IPS-18c (cell line): ENCODE results near the gene CA4.
"Not testable (repeated sequence)": the region's sequence is repeated elsewhere in the genome, so short reads cannot be mapped to it uniquely, and the experiment has no call there.

ENCODE experiments used
- H3K4me3 ChIP-seq: 2 replicates; pipeline ENCODE4 v1.7.0; 2013; ENCODE audit warnings: low read depth, mild to moderate bottlenecking, low read length, moderate library complexity; ENCODE audit not compliant: insufficient read depth
- H3K9me3 ChIP-seq: one replicate; pipeline ENCODE4 v1.6.1; 2013; ENCODE audit warnings: mild to moderate bottlenecking, low read length, moderate library complexity; ENCODE audit not compliant: control insufficient read depth, insufficient read depth

Gene CA4

GRCh38 chr17:60188759-60189158 lies 39.0 kb downstream of the CA4 start:
- Histone ChIP-seq H3K4me3 (no peak overlapping the region), H3K9me3 (no peaks in the 10 kb centered on the region)

- not testable (repeated sequence) for H3K9me3 ChIP-seq, H3K4me3 ChIP-seq
Measured at GRCh38 chr17:60190032-60190431, 40.3 kb downstream of the CA4 start.

GRCh38 chr17:60193032-60193431 lies 43.3 kb downstream of the CA4 start:
- H3K9me3 ChIP-seq, H3K4me3 ChIP-seq: not testable (repeated sequence)

- no peak overlapping the region for H3K4me3 ChIP-seq
- no peaks in the 10 kb centered on the region for H3K9me3 ChIP-seq
Measured at GRCh38 chr17:60193482-60193881, 43.7 kb downstream of the CA4 start.

- H3K4me3 ChIP-seq, H3K9me3 ChIP-seq: not testable (repeated sequence)
Measured at GRCh38 chr17:60194141-60194540, 44.4 kb downstream of the CA4 start.

GRCh38 chr17:60198630-60199029 lies 48.9 kb downstream of the CA4 start:
- not testable (repeated sequence) for H3K9me3 ChIP-seq, H3K4me3 ChIP-seq

- H3K9me3 ChIP-seq, H3K4me3 ChIP-seq: not testable (repeated sequence)
Measured at GRCh38 chr17:60205782-60206181, 56.0 kb downstream of the CA4 start.

- not testable (repeated sequence) for H3K9me3 ChIP-seq, H3K4me3 ChIP-seq
Measured at GRCh38 chr17:60208302-60208701, 58.5 kb downstream of the CA4 start.
